ENCODE data around the gene KRTAP19-3.
"Not testable (repeated sequence)": the region's sequence is repeated elsewhere in the genome, so short reads cannot be mapped to it uniquely, and the experiment has no call there.

The KRTAP19-3 gene

DNA sequence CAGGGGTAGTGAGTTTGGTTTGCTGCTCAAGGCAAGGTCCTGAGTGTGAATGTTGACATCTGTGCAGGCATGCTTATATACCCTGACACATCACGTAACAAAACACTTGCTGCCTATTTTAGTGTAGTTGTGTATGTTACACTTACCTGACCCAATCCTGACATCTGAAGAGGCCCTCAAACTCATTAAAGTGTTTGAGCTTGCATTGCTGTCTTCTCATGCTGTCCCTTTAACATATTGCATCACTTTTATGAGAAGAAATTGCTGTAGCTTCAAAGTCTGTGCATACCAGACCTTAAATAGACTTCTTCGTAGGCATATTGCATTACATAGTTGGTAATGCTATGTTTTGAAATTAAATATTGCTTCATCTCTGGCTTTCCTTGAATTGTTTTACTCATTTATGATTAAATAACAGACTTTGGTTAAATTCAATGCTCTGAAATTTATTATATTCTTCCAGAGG lies at the start of gene KRTAP19-3:
KRTAP19-3 (minus strand) TSS at position 51 of the 466 bp plus-strand sequence. CDS start 56 bp downstream, outside the sequence.
- ATAC-seq (no peak), DNase-seq (no peak)
- Mint-ChIP-seq H3K27ac (no peak within 1 kb of the TSS), H3K9me3 (peaks cover 0 to 11% of the 10 kb centered on the region in 2 donors), H3K27me3 (no peaks in the 10 kb centered on the region), H3K4me3 (no peak within 1 kb of the TSS), H3K4me1 (no peaks in the 10 kb centered on the region)

DNA sequence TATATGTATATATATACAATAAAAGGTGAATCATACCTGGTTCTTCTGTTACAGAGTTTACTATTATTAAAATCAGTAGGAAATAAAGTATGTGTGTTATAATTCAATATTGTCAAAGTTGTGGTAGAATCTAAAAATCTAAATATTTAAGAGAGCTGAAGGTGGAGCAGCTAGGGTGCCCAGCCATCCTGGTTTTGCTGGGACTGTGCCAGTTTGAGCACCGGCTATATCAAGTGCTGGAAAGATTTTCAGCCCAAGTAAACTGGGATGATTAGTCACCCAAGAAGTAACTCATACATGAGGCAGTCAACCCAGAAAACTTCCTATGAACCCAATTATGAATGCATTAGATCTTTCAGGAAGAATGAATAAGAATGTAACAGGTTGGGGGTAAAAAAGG lies 27.1 kb upstream of the KRTAP19-3 start:
- no peak for DNase-seq
- Mint-ChIP-seq H3K4me1 (no peaks in the 10 kb centered on the region), H3K4me3 (no peak overlapping the region), H3K27me3 (no peaks in the 10 kb centered on the region), H3K27ac (no peak overlapping the region), H3K9me3 (peaks cover 3 to 7% of the 10 kb centered on the region in 2 donors)
- ATAC-seq = no peak

DNA sequence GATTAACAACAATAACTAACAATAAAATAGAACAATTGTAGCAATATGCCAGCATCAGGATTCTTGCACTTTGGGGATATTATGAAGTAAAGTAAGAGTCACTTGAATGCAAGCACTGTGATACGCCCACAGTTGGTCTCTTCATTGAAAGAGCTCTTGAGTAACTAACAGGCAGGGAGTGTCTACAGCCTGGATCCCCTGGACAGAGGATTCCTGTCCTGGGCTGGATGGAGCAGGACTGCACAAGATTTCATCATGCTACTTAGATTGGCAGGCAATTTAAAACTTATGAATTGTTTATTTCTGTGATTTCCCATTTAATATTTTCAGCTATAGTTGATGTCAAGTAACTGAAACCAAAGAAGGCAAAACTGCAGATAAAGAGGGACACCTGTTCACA lies 23.9 kb upstream of the KRTAP19-3 start:
- Mint-ChIP-seq H3K4me3 (no peak overlapping the region), H3K27ac (peak overlapping the region; percentile 12 to 33)
- no peak for ATAC-seq

DNA sequence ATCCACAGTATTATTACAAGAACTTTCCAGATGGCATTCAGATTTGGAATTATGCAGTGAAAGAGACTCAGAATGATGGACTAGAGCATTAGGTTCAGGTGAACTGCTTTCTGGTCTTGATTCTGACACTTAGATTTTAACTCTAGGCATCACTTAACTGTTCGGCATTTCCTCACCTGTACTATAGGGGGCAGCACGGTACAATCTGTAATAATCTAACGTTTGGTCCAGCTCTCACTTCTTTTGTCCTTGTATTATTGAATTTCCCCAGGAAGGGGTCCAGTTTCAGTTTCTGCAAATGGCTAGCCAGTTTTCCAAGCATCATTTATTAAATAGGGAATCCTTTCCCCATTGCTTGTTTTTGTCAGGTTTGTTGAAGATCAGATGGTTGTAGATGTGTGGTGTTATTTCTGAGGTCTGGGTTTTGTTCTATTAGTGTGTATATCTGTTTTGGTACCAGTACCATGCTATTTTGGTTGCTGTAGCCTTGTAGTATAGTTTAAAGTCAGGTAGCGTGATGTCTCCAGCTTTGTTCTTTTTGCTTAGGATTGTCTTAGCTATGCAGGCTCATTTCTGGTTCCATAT lies 13.9 kb upstream of the KRTAP19-3 start:
- not testable (repeated sequence) for H3K27ac Mint-ChIP-seq, H3K4me3 Mint-ChIP-seq, ATAC-seq, DNase-seq, H3K27me3 Mint-ChIP-seq, H3K4me1 Mint-ChIP-seq, H3K9me3 Mint-ChIP-seq

More for the DNA sequence above, 23.9 kb upstream of the KRTAP19-3 start:
- Mint-ChIP-seq H3K9me3 (peaks cover 3 to 7% of the 10 kb centered on the region in 2 donors), H3K27me3 (no peaks in the 10 kb centered on the region), H3K4me1 (no peaks in the 10 kb centered on the region)
- no peak for DNase-seq

DNA sequence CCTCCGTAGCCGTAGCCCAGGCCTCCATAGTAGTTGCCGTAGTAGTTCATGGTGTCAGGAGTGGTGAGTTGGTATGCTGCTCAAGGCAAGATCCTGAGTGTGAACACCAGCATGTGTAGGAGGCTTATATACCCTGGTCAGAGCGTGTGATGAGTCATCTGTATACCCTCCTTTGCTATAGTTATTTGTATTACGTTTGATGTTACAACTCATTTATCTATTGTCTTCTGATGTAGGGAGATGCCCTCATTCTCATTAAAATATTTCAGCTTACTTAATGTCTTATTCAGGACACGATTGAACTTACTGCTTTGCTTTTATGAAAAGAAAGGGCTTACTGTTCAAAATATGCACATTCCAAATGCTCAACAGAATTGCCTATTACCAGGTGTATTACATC lies 10.2 kb upstream of the KRTAP19-3 start, which contains the start of gene KRTAP19-5:
KRTAP19-5 (minus strand) TSS at position 101 of the 400 bp plus-strand sequence; CDS start at position 50, 51 bp downstream.
- Mint-ChIP-seq H3K27ac (no peak within 1 kb of the TSS), H3K27me3 (peaks cover 3% of the 10 kb centered on the region), H3K9me3 (no peaks in the 10 kb centered on the region), H3K4me1 (no peaks in the 10 kb centered on the region), H3K4me3 (no peak within 1 kb of the TSS)
- ATAC-seq = no peak
- DNase-seq = no peak

DNA sequence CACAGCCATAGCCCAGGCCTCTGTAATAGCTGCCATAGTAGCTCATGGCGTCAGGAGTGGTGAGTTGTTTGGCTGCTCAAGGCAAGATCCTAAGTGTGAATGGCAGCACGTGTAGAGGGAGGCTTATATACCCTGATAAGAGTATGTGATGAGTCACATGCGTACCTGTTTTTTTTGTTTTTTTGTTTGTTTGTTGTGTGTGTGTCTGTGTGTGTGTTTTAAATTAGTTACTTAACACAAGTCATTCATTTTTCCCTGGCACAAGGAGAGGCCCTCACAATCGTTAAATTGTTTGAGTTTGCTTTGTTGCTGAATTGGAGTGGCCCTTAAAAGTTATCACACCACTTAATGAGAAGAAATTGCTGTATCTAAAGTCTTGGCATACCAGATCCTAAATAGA lies 5.3 kb upstream of the KRTAP19-3 start, which contains the start of gene KRTAP19-4:
KRTAP19-4 (minus strand) TSS at position 101 of the 400 bp plus-strand sequence; CDS start at position 46, 55 bp downstream.
- H3K27ac Mint-ChIP-seq = no peak within 1 kb of the TSS
- no peaks in the 10 kb centered on the region for H3K9me3 Mint-ChIP-seq
- no peaks in the 10 kb centered on the region for H3K27me3 Mint-ChIP-seq
- ATAC-seq = no peak
- H3K4me3 Mint-ChIP-seq = no peak within 1 kb of the TSS
- H3K4me1 Mint-ChIP-seq = no peaks in the 10 kb centered on the region
- no peak for DNase-seq

DNA sequence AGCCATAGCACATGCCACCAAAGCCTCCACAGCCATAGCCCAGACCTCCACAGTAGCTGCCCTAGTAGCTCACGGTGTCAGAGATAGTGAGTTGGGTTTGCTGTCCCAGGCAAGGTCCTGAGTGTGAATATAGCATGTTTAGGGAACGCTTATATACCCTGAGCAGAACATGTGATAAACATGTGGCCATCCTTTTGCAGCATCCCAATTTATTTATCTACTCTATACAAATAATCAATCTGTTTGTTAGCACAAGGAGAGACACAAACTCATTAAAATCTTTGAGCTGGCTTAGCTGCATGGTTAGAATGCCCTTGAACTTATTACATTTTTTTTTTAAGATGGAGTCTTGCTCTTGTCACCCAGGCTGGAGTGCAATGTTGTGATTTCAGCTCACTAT lies 4.5 kb downstream of the KRTAP19-3 start, which contains the start of gene KRTAP19-2:
KRTAP19-2 (minus strand) TSS at position 101 of the 400 bp plus-strand sequence; CDS start at position 13, 88 bp downstream.
- H3K4me3 Mint-ChIP-seq = no peak within 1 kb of the TSS
- no peaks in the 10 kb centered on the region for H3K4me1 Mint-ChIP-seq
- DNase-seq (no peak), ATAC-seq (no peak)
- no peaks in the 10 kb centered on the region for H3K27me3 Mint-ChIP-seq
- H3K27ac Mint-ChIP-seq = no peak within 1 kb of the TSS
- peaks cover 12 to 23% of the 10 kb centered on the region in 2 donors for H3K9me3 Mint-ChIP-seq

DNA sequence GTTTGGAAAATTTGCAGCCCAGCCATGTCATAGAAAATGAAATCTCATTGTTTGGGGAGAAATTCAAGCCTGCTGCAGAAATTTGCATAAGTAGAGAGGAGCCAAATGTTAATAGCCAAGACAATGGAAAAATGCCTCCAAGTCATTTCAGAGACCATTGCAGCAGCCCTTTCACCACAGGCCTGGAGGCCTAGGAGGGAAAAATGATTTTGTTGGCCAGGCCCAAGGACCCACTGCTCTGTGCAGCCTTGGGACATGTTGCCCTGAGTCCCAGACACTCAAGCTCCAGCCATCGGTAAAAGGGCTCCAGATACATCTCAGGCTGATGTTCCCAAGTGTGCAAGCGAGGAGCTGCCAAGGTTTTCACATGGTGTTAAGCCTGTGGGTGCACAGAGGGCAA lies 5.6 kb downstream of the KRTAP19-3 start:
- ATAC-seq (no peak), DNase-seq (no peak)
- peaks cover 12 to 23% of the 10 kb centered on the region in 2 donors for H3K9me3 Mint-ChIP-seq
- no peak overlapping the region for H3K27ac Mint-ChIP-seq
- H3K27me3 Mint-ChIP-seq = no peaks in the 10 kb centered on the region
- H3K4me1 Mint-ChIP-seq = no peaks in the 10 kb centered on the region
- H3K4me3 Mint-ChIP-seq = no peak overlapping the region

DNA sequence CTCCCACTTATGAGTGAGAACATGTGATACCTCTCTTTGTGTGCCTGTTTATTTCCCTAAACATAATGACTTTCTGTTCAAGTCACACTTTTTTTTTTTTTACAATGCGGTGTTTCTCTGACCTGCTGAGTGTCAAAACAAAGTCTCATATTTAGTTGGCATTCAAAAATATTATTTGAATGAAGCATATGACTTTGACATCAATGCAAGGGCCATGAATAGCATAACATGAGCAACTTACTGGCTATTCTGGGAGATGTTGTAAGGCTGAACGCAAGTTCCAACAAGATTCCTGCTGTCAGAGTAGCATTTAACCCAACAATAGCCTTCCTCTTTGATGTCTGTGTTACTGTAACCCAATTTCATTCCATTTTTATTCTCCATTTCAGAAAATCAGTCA lies 9.7 kb downstream of the KRTAP19-3 start:
- no peak overlapping the region for H3K27ac Mint-ChIP-seq
- DNase-seq (no peak), ATAC-seq (no peak)
- no peaks in the 10 kb centered on the region for H3K4me1 Mint-ChIP-seq
- no peaks in the 10 kb centered on the region for H3K27me3 Mint-ChIP-seq
- H3K9me3 Mint-ChIP-seq = peaks cover 12% of the 10 kb centered on the region in 2 donors
- no peak overlapping the region for H3K4me3 Mint-ChIP-seq

DNA sequence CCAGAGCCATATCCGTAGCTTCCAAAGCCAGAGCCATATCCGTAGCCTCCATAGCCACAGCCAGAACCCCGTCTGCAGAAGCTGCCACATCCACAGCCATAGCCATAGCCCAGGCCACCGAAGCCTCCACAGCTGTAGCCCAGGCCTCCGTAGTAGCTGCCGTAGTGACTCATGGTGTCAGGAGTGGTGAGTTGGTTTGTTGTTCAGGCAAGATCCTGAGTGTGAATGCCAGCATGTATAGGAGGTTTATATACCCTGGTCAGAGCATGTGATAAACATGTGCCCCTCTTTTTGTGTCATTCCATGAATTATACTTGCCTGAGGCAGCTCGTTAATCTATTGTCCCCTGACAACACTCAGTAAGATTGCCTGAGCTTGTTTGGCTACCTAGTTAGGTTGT lies 11.7 kb downstream of the KRTAP19-3 start, which contains the start of gene KRTAP19-1:
KRTAP19-1 (minus strand) TSS at position 223 of the 400 bp plus-strand sequence; CDS start at position 173, 50 bp downstream.
- DNase-seq (no peak), ATAC-seq (no peak)
- no peaks in the 10 kb centered on the region for H3K27me3 Mint-ChIP-seq
- peaks cover 2 to 3% of the 10 kb centered on the region in 2 donors for H3K9me3 Mint-ChIP-seq
- no peaks in the 10 kb centered on the region for H3K4me1 Mint-ChIP-seq
- peak within 1 kb of the TSS in 1 of 2 donors; percentile 52 for H3K27ac Mint-ChIP-seq
- no peak within 1 kb of the TSS for H3K4me3 Mint-ChIP-seq

DNA sequence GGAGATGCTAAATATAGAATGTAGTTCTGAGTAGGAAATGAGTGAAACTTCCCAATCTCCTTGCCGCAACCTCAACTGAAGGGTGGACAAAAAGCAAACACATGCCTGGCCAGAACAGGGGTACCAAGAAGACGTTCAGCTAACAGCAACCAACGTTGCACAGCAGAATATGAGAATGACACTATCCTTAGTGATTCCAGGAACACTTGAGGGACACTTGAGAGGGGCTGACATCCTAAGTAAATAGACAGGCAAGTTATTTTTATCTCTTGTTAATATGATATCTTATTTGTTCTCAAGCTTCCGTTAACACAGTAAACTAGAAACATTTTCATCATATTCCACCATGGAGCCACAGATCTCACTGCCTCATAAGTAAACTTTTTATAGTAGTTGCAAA lies 12.6 kb downstream of the KRTAP19-3 start:
- Mint-ChIP-seq H3K4me1 (no peaks in the 10 kb centered on the region), H3K27me3 (no peaks in the 10 kb centered on the region), H3K9me3 (no peaks in the 10 kb centered on the region), H3K27ac (peak overlapping the region in 1 of 2 donors; percentile 52), H3K4me3 (no peak overlapping the region)
- DNase-seq = no peak
- no peak for ATAC-seq

DNA sequence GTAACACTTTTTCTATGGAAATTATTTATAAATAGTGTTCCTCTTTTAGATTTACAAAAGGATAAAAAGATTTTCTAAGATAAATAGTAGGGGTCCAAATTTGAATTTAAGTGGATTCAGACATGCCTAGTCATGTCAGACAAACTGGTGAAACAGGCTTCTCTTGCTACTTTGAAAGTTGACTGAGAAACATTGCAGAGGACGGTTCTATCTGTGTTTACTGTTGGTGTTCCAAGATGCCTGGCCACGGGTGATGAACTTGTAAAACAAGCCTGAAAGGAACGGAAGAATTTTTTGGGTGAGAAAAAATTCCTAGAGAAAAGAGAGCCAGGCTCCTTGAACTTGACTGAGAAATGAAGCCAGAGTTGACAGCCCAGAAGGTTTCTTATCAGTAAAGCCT lies 13.8 kb downstream of the KRTAP19-3 start:
- Mint-ChIP-seq H3K27me3 (no peaks in the 10 kb centered on the region), H3K4me1 (no peaks in the 10 kb centered on the region), H3K27ac (no peak overlapping the region), H3K9me3 (no peaks in the 10 kb centered on the region), H3K4me3 (no peak overlapping the region)
- ATAC-seq (no peak), DNase-seq (no peak)

DNA sequence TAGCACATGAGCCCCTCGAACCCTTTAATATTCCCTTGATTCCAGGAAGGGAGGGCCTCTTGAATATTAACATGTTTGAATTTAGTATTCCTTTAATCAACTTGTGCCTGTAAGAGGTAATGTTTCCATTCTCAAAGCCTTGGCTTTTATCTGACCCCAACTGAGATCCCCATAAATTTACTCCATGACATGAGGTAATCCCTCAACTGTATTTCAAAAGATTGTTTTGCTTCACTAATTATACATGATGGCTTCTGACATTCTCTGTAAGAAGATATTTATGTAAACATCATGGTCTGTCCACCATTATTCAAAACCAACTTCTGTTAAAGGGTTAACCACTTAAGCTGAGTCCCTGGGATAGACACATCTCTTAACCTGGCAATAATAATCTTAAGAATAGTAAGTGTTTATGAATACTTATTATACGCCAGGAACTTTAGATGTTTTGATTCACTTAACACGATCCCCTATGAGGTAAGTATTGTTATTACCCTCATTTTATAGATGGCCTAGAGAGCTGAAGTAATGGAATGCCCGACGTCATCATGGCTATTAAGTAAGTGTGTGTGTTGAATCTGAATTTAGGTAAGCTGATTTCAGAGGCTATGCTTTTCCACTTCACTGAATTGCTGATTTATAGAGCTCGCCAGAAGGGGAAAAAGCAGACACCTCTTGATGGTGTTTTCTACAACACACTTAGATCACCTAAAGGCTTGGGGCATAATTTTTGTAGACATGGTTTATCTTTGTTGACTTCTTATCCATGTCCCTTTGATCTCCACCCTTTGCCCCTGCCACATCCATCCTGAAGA lies 22.7 kb downstream of the KRTAP19-3 start:
- peaks cover 8% of the 10 kb centered on the region for H3K27me3 Mint-ChIP-seq
- H3K27ac Mint-ChIP-seq = no peak overlapping the region
- H3K4me3 Mint-ChIP-seq = no peak overlapping the region
- peaks cover 0 to 15% of the 10 kb centered on the region in 2 donors for H3K9me3 Mint-ChIP-seq
- DNase-seq (no peak), ATAC-seq (no peak)
- H3K4me1 Mint-ChIP-seq = no peaks in the 10 kb centered on the region

DNA sequence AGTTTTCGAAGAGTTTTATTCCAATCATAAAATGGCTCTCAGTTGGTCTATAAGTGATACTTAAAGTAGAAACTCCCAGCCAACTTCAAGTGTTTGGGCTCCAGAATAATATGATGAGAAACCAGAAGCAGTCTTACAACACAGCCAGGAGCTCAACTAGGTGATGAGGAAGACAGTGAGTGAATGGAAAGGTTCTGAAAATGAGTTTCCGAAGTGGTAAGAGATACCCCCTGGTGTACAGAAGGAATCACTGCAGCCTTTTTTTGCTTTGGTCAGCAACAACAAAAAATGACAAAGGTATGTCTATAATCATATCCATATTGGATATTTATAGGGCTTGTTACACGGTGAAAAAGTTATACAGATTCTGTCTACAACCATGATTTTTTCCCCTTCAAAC lies 28.1 kb downstream of the KRTAP19-3 start:
- Mint-ChIP-seq H3K9me3 (peaks cover 0 to 5% of the 10 kb centered on the region in 2 donors), H3K4me1 (no peaks in the 10 kb centered on the region), H3K27ac (no peak overlapping the region), H3K4me3 (no peak overlapping the region), H3K27me3 (peaks cover 10% of the 10 kb centered on the region)
- DNase-seq = no peak
- no peak for ATAC-seq

DNA sequence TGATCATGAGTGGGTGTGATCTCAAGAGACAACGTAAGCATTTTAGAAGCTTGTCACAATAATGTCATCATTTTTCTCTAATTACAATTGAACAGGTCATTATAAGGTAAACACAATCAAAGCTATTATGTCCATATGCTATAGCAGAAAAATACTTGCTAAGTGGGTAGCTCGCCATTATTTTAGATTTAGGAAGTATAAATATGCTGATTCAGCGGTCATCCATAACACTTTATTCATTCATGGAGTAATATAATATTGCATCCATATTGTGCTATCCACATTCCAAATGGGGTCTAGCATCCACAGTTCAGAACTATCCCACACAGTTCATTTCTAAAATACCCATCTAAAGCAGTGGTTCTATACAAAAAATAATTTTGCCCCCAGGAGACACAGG lies 43.3 kb downstream of the KRTAP19-3 start:
- H3K27ac Mint-ChIP-seq = no peak overlapping the region
- no peaks in the 10 kb centered on the region for H3K4me1 Mint-ChIP-seq
- no peak overlapping the region for H3K4me3 Mint-ChIP-seq
- H3K9me3 Mint-ChIP-seq = no peaks in the 10 kb centered on the region
- no peak for ATAC-seq
- no peak for DNase-seq
- no peaks in the 10 kb centered on the region for H3K27me3 Mint-ChIP-seq

DNA sequence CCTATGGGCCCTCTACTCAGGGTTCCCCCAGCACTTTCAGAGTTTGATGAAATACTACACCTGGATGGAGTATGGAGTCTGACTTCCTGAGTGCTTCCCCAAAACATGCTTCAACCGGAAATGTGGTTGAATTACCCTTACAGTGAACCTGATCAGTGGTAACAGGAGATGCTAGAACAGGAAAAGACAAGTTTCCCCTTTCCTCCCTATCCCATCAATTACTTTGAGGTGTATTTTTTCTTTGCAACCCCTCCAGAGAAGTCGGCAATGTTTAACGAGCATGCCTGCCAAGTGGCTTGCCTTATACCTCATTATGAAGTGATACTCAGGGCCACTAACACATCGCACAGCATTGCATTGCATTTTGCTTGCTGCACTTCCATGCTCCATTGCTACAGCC lies 44.8 kb downstream of the KRTAP19-3 start:
- H3K27ac Mint-ChIP-seq = no peak overlapping the region
- H3K4me3 Mint-ChIP-seq = no peak overlapping the region
- no peaks in the 10 kb centered on the region for H3K27me3 Mint-ChIP-seq
- DNase-seq = no peak
- no peak for ATAC-seq
- H3K4me1 Mint-ChIP-seq = no peaks in the 10 kb centered on the region
- H3K9me3 Mint-ChIP-seq = no peaks in the 10 kb centered on the region

Data from stimulated activated naive CD8-positive, alpha-beta T cell treated with anti-CD3 and anti-CD28 coated beads, Interleukin-15, amount 100 ng/mL, for 72 hours (primary cell).